HUDEP-2 (cell line): Measurements from ENCODE around the gene PCDH12.

Experiments
- DNase-seq, 76 experiments: peaks; one replicate each; lab custom pipeline; 2025; ENCODE audit not compliant: unreplicated experiment in 76 of 76; lab: John Stamatoyannopoulos, UW

Gene PCDH12

GRCh38 chr5:141913560-141914198 lies 44.3 kb downstream of the PCDH12 start:
- DNase-seq: no peak

GRCh38 chr5:141910271-141910673 lies 47.7 kb downstream of the PCDH12 start:
- DNase-seq: no peak

GRCh38 chr5:141909212-141909611 lies 48.8 kb downstream of the PCDH12 start:
- DNase-seq: no peak

DNA sequence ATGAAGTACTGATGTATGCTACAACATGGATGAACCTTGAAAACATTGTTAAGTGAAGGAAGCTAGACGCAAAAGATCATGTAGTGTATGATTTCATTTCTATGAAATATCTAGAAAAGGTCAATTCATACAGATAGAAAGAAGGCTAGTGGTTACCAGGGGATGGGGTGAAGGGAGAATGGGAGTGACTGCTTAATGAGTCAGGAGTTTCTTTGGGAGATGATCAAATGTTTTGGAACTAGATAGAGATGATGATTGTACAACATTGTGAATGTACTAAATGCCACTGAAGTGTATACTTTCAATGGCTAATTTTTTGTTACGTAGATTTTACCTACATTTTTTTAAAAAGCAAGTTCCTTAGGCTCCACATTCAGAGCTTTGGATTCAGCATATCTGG lies 49.2 kb downstream of the PCDH12 start:
- no peak for DNase-seq

GRCh38 chr5:141906972-141907371 lies 51.0 kb downstream of the PCDH12 start:
- no peak for DNase-seq

DNA sequence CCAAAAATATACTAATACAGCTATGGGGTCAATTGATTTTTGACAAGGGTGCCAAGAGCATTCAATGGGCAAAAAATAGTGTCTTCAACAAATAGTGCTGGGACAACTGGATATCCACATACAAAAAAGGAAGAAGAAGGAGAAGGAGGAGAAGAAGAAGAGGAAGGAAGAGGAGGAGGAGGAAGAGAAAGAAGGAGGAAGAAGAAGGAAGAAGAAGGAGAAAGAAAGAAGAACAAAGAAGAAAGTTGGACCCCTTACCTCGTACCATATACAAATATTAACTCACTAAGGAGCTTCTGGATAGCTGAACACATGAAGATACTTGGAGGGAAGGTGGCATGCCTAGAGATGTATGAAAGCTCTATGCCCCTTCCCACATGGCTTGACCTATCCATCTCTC lies 51.5 kb downstream of the PCDH12 start:
- DNase-seq: no peak

DNA sequence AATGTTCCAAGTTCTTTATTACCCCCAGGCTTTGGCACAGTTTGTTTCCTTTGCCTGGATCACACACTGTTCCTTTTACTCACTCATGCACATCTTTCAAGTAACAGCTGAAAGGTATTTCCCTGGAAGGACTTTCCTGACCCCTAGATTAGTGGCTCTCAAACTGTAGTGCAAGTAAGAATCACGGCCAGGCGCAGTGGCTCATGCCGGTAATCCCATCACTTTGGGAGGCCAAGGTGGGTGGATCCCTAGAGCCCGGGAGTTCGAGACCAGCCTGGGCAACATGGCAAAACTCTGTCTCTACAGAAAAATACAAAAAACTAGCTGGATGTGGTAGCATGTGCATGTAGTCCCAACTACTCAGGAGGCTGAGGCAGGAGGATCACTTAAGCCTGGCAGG lies 53.5 kb downstream of the PCDH12 start:
- no peak for DNase-seq

DNA sequence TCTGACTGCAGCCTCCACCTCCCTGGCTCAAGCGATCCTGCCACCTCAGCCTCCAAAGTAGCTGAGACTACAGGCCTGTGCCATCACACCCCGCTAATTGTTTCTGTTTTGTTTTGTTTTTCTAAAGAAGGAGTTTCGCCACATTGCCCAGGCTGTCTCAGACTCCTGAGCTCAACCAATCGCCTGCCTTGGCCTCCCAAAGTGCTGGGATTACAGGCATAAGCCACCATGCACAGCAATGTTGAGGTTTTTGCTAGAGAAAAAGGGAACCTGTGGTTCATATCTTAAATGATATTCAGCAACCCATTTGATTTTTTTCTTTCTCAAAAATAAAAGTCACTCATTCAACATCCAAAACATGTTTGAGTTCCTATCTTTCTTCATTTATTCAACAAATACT lies 54.7 kb downstream of the PCDH12 start:
- DNase-seq: no peak

DNA sequence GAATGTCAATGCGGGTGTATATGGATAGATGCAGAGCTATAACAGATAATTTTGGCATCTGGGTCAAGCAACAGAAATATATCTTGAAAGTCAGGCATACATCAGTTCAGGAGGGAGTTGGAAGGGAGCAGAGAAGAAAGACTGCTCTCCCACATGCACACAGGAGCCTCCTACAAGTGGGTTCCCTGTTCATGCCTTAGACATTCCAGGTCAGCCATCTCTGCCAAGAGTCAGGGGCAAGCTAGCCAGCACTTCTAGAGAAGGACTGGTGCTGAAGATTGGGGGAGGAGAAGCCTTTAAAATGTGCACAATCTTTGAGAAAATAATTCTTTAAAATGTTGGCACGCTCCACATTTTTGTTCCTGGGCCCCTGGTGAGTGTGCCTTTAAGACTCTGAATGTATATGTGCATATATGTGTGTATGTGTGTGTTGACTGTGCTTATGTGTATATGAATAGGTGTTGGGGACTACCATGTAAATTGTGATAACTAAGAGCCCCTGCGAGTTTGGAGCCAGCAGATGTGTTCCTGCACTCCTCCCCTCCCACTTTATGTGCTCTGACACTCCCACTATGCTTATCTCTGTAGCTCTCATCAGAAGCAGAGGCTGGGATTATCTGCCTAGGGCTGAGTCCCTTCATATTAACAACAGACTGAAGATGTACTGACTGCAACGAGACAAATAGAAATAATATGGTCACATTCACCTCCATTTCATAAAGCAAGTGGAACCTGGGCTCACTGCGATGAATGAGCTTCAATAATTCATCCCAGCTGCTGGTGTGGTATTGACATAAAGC lies 55.8 kb downstream of the PCDH12 start:
- DNase-seq: peak in 10 of 76 experiments; percentile 1 to 36 (median 7)

DNA sequence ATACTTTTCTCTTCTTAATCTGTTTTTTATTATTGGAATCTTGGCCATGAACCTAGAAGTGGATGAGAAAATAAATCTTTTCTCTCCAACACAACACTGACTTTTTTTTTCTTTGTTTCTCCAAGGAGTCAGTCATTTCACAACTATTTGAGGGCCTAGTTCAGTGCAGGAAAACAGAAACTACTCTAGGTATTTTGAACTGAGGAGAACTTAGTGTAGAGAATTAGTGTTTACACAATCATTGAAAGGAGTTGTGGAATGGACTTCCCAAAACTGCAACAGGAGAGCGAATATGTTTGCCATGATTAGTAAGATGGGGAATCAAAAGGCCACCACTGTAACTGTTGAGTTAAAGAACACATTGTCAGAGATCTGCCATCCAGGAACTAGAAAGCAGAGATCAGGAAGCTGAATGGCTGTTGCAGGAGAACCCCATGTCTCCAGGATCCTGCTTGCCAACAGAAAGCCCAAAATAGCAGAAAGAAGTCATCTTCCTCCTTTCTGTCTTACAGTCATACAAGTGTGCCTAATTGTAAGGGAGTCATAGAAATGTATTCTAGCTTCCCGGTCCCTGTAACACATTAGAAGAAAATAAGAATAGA lies 59.5 kb downstream of the PCDH12 start:
- DNase-seq: no peak

DNA sequence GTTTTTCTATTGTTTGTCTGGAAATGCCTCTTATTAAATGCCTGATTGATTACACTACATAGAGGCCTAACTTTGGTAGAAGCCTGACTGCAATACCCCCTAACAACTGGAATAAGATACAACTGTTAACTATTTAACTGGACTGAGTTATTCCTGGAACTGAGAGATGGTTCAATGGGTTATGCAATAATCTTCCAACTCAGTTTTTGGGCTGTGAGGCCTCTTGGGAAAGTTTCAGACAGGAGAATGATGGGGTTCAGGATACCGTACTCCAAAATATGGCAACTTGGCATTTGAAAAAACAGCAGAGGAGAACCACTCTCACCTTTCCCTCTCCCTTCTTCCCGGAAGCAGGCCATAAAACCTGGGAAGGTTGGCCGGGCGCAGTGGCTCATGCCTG lies 60.6 kb downstream of the PCDH12 start:
- no peak for DNase-seq
